HCT116 (cell line): ENCODE data around the gene RTL10. TPM values are rescaled to one million over a fixed set of nuclear protein-coding genes. Genes with fewer than 3 reads are reported as not detected.

ENCODE experiments used
- ATAC-seq: fragments of 200-7000 bp; cut with Tn5 transposase; 2 replicates; pipeline ENCODE4 v1.9.1; 2020; ENCODE audit warnings: mild to moderate bottlenecking, moderate library complexity
- BruUV-seq: library from RNA; stranded (reverse); fragments of 400-500 nt; replicated peaks from 2 replicates; lab custom pipeline; 2021; lab: Mats Ljungman, UMichigan
- CTCF ChIA-PET: fragments of 300-600 bp; sonication (Branson Sonifier 250); formaldehyde crosslinking; loops from one replicate; lab custom pipeline; 2021; ENCODE audit warnings: antibody characterized with exemption; lab: Charles Lee
- POLR2A ChIA-PET: fragments of 300-600, 350-600 bp; sonication (Branson Sonifier 250); formaldehyde crosslinking; loops from one replicate; lab custom pipeline; 2021; ENCODE audit warnings: antibody characterized with exemption; lab: Charles Lee
- RAD21 ChIA-PET, 2 experiments: fragments of 300-600 bp; sonication (Branson Sonifier 250); formaldehyde crosslinking; loops; one replicate each; lab custom pipeline; 2023; ENCODE audit warnings: low total read pairs in 2 of 2; ENCODE audit not compliant: uncharacterized antibody in 2 of 2, unreplicated experiment in 2 of 2, low non-redundant PET in 1 of 2; lab: Charles Lee
- DNase-seq: peaks from one replicate; pipeline ENCODE4 v3.0.0-alpha.2; 2010; ENCODE audit warnings: low read depth, low spot score
- H2AFZ ChIP-seq: fragments of 200-600 bp; shearing (Covaris generic), sonication (generic); 2 replicates; pipeline ENCODE4 v1.6.1; 2017; ENCODE audit warnings: low read depth, mixed run types, mixed read lengths, antibody characterized with exemption, low read length; ENCODE audit not compliant: poor library complexity, severe bottlenecking
- H3K27ac ChIP-seq: 2 replicates; pipeline ENCODE4 v1.5.1; 2012; ENCODE audit warnings: low read depth, low read length
- H3K27me3 ChIP-seq: fragments of 200-600 bp; sonication (generic); 2 replicates; pipeline ENCODE4 v1.6.1; 2016; ENCODE audit warnings: mixed run types, low read length, mixed read lengths; ENCODE audit not compliant: insufficient read depth
- H3K36me3 ChIP-seq, 2 experiments: fragments of 200-500 bp in 1 of 2; fragments of 200-600 bp in 1 of 2; sonication (Bioruptor generic) in 1 of 2; sonication (generic) in 1 of 2; 2 replicates each; pipeline versions ENCODE4 v1.5.1 to v1.6.1; 2014 to 2016; ENCODE audit warnings: low read length in 2 of 2, inconsistent platforms in 1 of 2, mixed read lengths in 1 of 2, mixed run types in 1 of 2; ENCODE audit not compliant: insufficient read depth in 2 of 2, control insufficient read depth in 1 of 2
- H3K4me1 ChIP-seq, 2 experiments: fragments of 200-600 bp in 1 of 2; sonication (generic) in 1 of 2; 2 replicates each; pipeline versions ENCODE4 v1.5.1 to v1.6.1; 2012 to 2017; ENCODE audit warnings: low read length in 2 of 2, inconsistent platforms in 1 of 2, mild to moderate bottlenecking in 1 of 2, mixed read lengths in 1 of 2, mixed run types in 1 of 2, moderate library complexity in 1 of 2; ENCODE audit not compliant: insufficient read depth in 2 of 2, control insufficient read depth in 1 of 2
- H3K4me2 ChIP-seq: fragments of 200-600 bp; sonication (generic); 2 replicates; pipeline ENCODE4 v1.6.1; 2017; ENCODE audit warnings: mixed run types, low read length, mixed read lengths
- H3K4me3 ChIP-seq, 2 experiments: fragments of 200-600 bp in 1 of 2; sonication (generic) in 1 of 2; replicated peaks in 1 of 2; 2 replicates each; pipeline ENCODE4 v1.5.1; 2011 to 2016; ENCODE audit warnings: low read length in 2 of 2, control low read depth in 1 of 2, low read depth in 1 of 2, mild to moderate bottlenecking in 1 of 2, mixed read lengths in 1 of 2, mixed run types in 1 of 2
- H3K79me2 ChIP-seq: fragments of 200-600 bp; sonication (generic); 2 replicates; pipeline ENCODE4 v1.6.1; 2017; ENCODE audit warnings: mild to moderate bottlenecking, mixed run types, low read length, moderate library complexity, mixed read lengths; ENCODE audit not compliant: insufficient read depth
- H3K9ac ChIP-seq: fragments of 200-600 bp; sonication (generic); 2 replicates; pipeline ENCODE4 v1.6.1; 2016; ENCODE audit warnings: low read length, mixed read lengths
- H3K9me2 ChIP-seq: fragments of 200-600 bp; sonication (generic), shearing (Covaris generic); 2 replicates; pipeline ENCODE4 v1.6.1; 2017; ENCODE audit warnings: mixed run types, mild to moderate bottlenecking, moderate library complexity; ENCODE audit not compliant: insufficient read depth
- H3K9me3 ChIP-seq, 2 experiments: fragments of 200-500 bp in 1 of 2; fragments of 200-600 bp in 1 of 2; sonication (Bioruptor generic) in 1 of 2; sonication (generic) in 1 of 2; 2 replicates each; pipeline ENCODE4 v1.6.1; 2014 to 2017; ENCODE audit warnings: low read length in 2 of 2, mixed read lengths in 2 of 2, inconsistent platforms in 1 of 2, low read depth in 1 of 2, mild to moderate bottlenecking in 1 of 2, mixed run types in 1 of 2, moderate library complexity in 1 of 2; ENCODE audit not compliant: control insufficient read depth in 1 of 2, insufficient read depth in 1 of 2
- H4K20me1 ChIP-seq: fragments of 200-600 bp; sonication (generic), shearing (Covaris generic); 2 replicates; pipeline ENCODE4 v1.6.1; 2017; ENCODE audit warnings: mixed run types, mild to moderate bottlenecking, moderate library complexity; ENCODE audit not compliant: insufficient read depth
- EGR1 ChIP-seq: IDR thresholded peaks from 2 replicates; pipeline ENCODE4 v1.6.1; 2012; ENCODE audit warnings: low read depth
- SIN3A ChIP-seq: IDR thresholded peaks from 2 replicates; pipeline ENCODE4 v1.6.1; 2012; ENCODE audit warnings: low read depth
- SRF ChIP-seq: IDR thresholded peaks from 2 replicates; pipeline ENCODE4 v1.6.1; 2012; ENCODE audit warnings: low read depth
- intact Hi-C: fragments of 100-400 bp; cut with micrococcal nuclease; formaldehyde crosslinking; loops from 2 replicates; pipeline ENCODE4 v1.10.0; 2022
- total RNA-seq: library from RNA; stranded (reverse); gene quantifications from one replicate; pipeline ENCODE4 v1.2.1, GENCODE V29; 2021; ENCODE audit not compliant: unreplicated experiment
- TF ChIP-seq, protein P1 (sequence below): IDR thresholded peaks from 2 replicates; pipeline ENCODE4 v1.6.1; 2012

The RTL10 gene
- total RNA-seq, 1 experiment from 2014 or later = 24.6 TPM

DNA sequence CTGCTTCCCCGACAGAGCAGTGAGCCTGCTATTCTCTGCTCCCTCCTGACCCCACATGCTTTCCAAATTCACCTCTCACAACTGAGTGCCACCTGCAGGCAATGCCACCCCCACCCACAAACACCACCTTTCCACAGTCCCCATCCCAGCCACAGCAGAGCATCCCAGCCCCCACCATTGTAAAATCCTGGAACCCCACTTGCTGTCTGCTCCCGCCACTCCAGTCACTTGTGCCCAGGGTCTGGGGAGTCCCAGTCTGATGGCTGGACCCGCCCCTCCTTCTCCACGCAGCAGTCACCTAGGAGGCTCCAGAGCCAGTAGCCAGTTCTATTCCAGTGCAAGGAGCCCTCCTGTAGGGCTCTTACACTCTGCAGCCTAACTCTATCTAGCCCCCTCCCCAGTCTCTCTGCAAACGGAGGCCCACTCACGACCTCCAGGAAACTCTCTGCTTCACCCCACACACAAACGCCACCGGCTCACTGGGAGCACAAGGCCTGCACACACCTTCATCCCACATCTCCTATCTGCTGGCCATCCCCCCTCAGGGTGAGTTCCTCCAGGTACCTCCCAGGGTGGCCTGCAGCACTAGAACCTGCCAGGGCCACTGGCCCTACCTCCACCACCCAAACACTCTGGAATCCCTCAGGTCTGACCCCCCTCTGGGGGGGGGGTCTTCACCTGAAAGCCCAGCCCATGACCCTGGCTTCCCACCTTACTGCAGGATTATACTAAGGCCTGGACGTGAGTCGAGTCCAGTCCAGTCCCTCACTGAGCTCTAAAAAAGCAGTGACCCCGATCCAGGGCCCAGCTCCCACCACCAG is 1.4 kb downstream of the RTL10 start:
- Histone ChIP-seq H3K79me2 (peaks cover 73% of the 10 kb centered on the region), H3K27me3 (no peaks in the 10 kb centered on the region), H3K36me3 (peaks cover 14% of the 10 kb centered on the region in 2 experiments; a peak in 3 of 4 replicates), H3K4me2 (peak overlapping the region; percentile 94), H3K4me1 (peaks cover 56 to 70% of the 10 kb centered on the region in 2 experiments), H2AFZ (no peak overlapping the region), H3K4me3 (peak overlapping the region; percentile 97 to 99), H3K27ac (peak overlapping the region; percentile 99), H3K9ac (peak overlapping the region; percentile 97), H3K9me2 (no peaks in the 10 kb centered on the region), H3K9me3 (no peaks in the 10 kb centered on the region), H4K20me1 (peaks cover 3% of the 10 kb centered on the region; the same call in 1 of the 2 replicates)
- ChIA-PET CTCF (no interaction called here), POLR2A (interaction anchor here (0.8 kb wide), 1 partner anchor 90 kb away, joined by 3 read pairs; no protein-coding TSS in a partner anchor), RAD21 (no interaction called here)
- intact Hi-C loops = no loop called here
- TF ChIP-seq SRF = no peak
- ATAC-seq = no peak
- BruUV-seq = no TSS peak
- no peak for DNase-seq

DNA sequence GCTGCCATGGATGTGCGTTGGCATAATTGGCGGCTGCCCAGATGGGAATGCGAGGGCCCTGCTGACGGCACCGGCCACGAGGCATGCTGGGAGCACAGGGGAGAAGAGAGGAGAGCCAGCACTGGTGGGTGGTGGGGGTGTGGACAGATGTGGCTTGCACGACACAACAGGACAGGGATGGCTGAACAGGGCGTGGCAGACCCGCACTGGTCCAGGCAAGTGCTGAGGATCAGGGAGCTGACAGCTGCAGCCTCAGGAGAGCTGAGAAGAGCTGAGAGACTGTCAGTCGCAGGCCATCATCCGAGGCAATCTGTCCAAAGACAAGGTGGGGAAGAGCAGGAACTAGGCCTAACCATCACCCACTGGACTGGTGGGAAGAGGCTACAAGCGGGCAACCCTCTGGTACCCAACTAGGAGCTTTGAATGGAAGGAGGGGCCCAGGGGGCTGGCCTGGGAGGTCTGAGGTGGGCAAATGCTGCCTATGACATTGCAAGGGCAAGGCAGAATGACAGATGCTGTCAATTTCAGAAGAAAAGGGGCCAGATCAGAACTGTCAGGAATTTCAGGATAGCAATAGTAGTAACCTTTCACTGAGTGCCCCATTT is 2.4 kb downstream of the RTL10 start:
- H2AFZ ChIP-seq = no peak overlapping the region
- no peaks in the 10 kb centered on the region for H3K27me3 ChIP-seq
- H3K36me3 ChIP-seq = peaks cover 14 to 19% of the 10 kb centered on the region in 2 experiments; a peak in 3 of 4 replicates
- RAD21 ChIA-PET = interaction anchor here in 1 of 2 experiments (0.5 kb wide), 1 partner anchor 212 kb away, joined by 3 read pairs; no protein-coding TSS in a partner anchor
- peaks cover 81% of the 10 kb centered on the region for H3K79me2 ChIP-seq
- peak overlapping the region; percentile 33; the same call in 1 of the 2 replicates for H3K27ac ChIP-seq
- BruUV-seq = no TSS peak
- H3K4me1 ChIP-seq = peaks cover 63 to 73% of the 10 kb centered on the region in 2 experiments
- intact Hi-C loops = no loop called here
- H3K4me3 ChIP-seq = no peak overlapping the region
- ATAC-seq (no peak), DNase-seq (no peak)
- peaks cover 3% of the 10 kb centered on the region; the same call in 1 of the 2 replicates for H4K20me1 ChIP-seq
- TF ChIP-seq SRF (no peak), SIN3A (no peak), EGR1 (no peak)
- TF ChIP-seq, protein P1, sequence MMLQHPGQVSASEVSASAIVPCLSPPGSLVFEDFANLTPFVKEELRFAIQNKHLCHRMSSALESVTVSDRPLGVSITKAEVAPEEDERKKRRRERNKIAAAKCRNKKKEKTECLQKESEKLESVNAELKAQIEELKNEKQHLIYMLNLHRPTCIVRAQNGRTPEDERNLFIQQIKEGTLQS = no peak
- H3K9ac ChIP-seq = 0 out of 2 replicates have a peak overlapping the region, but pooled peaks have one; percentile 97
- POLR2A ChIA-PET = no interaction called here
- H3K9me2 ChIP-seq = no peaks in the 10 kb centered on the region
- H3K4me2 ChIP-seq = peak overlapping the region; percentile 94
- peaks cover 0 to 1% of the 10 kb centered on the region in 2 experiments; a peak in 1 of 4 replicates for H3K9me3 ChIP-seq
- CTCF ChIA-PET = no interaction called here
